ENCODE results near the gene PTPRCAP.
A peak's percentile ranks its signal among the peaks of the same experiment; 100 is the strongest.
"Not testable (repeated sequence)": the region's sequence is repeated elsewhere in the genome, so short reads cannot be mapped to it uniquely, and the experiment has no call there.

Gene PTPRCAP, protein sequence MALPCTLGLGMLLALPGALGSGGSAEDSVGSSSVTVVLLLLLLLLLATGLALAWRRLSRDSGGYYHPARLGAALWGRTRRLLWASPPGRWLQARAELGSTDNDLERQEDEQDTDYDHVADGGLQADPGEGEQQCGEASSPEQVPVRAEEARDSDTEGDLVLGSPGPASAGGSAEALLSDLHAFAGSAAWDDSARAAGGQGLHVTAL

DNA sequence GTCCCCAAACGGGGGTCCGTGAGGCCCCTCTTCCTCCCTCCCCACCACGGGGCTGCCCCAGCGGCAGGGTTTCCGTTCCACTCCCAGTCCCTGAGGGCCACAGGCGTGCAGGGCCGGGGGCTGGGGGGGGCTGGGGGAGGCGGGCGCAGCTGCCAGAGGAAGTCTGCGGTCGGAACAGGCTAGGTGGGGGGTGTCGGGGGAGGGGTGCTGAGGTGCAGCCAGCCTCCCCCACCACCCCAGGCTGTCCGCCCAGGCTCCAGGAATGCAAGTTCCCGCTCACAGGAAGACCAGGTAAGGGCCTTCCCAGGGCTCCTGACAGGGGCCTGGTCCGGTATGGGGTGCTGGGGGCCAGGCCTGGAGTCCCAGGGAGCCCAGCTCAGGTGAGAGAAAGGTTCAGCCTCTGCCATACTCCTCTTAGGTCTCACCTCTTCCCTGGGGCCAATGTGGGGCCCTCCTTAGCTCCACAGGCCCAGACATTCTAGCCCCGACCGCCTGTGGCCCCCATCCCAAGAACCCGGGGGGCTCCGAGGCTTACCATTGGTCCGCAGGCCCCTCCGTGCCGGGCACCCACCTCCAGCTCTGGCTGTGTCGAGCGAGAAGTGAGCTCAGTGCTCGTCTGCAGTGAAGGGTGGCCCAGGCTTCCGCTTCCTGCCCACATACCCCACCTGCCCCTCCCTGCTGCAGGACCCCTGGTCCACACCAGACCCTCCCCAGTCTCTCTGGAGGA is at the start of gene PTPRCAP:
TSS of gene PTPRCAP (minus strand) at position 601 of the 727 bp plus-strand sequence. CDS start at position 538, 63 bp downstream.
- DNase-seq (ENCODE audit: low spot score in 2 of 2) = no peak
- H3K9me3 ChIP-seq = no peaks in the 10 kb centered on the region
- no peak within 1 kb of the TSS for H3K4me3 ChIP-seq
- H3K4me1 ChIP-seq = no peaks in the 10 kb centered on the region
- no peaks in the 10 kb centered on the region for H3K27me3 ChIP-seq (ENCODE audit: low read depth)
- in situ Hi-C loops (cut with MboI; ENCODE audit: low sequenced_read_pairs) = no loop called here
- peaks cover 65% of the 10 kb centered on the region for H3K36me3 ChIP-seq (replicated peaks)

DNA sequence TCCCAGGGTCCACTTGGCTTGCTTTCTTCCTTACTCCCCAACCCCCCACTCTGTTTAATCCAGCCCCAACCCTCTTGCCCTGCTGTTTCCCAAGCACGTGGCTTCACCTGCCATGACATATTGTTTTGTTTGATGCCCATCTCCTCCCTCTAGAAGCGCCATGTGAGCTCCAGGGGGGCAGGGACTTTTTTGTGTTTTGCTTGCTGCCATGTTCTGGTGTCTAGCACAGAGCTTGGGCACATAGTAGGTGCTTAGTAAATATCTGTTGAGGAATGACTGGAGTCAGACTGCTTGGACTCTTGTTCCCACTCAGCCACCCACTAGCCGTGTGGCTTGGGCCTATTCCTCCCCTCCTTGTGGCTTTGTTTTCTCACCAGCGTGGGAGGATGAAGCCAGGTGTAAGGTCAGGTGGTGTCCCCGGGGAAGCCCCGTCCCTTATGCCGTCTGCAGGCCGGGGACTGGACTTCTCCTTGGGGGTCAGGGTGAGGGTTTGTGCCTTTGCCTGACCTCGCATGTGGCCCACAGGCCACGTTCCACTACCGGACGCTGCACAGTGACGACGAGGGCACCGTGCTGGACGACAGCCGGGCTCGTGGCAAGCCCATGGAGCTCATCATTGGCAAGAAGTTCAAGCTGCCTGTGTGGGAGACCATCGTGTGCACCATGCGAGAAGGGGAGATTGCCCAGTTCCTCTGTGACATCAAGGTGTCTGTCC is 49.2 kb upstream of the PTPRCAP start:
- Histone ChIP-seq H3K4me1 (peaks cover 15% of the 10 kb centered on the region), H3K36me3 (replicated peaks) (peaks cover 14% of the 10 kb centered on the region), H3K9me3 (no peaks in the 10 kb centered on the region), H3K4me3 (no peak overlapping the region), H3K27me3 (ENCODE audit: low read depth) (no peaks in the 10 kb centered on the region)
- DNase-seq (ENCODE audit: low spot score in 2 of 2) = no peak
- in situ Hi-C loops (cut with MboI; ENCODE audit: low sequenced_read_pairs) = no loop called here

DNA sequence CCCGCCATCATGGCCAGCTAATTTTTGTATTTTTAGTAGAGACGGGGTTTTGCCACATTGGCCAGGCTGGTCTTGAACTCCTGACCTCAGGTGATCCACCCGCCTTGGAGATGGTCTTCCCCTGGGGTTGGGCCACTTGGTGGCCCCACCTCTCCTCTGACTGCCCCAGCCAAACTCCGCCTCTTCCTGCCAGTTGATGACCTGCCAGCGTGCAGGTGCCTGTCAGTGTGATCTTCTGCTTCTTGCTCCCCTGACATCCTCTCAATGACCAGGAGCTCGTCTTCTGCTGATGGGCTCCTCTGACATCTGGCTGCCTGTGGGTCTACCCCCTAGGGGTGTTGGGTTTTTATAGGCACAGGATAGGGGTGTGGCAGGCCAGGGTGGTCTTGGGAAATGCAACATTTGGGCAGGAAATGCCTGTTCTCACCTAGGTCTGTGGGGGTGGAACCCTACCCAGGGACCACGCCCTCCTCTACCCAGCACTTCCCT is 48.4 kb upstream of the PTPRCAP start:
- H3K27me3 ChIP-seq (ENCODE audit: low read depth); H3K9me3 ChIP-seq; in situ Hi-C loops (cut with MboI; ENCODE audit: low sequenced_read_pairs); H3K4me3 ChIP-seq; DNase-seq (ENCODE audit: low spot score in 2 of 2): not testable (repeated sequence)
- Histone ChIP-seq H3K36me3 (replicated peaks) (peaks cover 12% of the 10 kb centered on the region), H3K4me1 (peaks cover 15% of the 10 kb centered on the region)

DNA sequence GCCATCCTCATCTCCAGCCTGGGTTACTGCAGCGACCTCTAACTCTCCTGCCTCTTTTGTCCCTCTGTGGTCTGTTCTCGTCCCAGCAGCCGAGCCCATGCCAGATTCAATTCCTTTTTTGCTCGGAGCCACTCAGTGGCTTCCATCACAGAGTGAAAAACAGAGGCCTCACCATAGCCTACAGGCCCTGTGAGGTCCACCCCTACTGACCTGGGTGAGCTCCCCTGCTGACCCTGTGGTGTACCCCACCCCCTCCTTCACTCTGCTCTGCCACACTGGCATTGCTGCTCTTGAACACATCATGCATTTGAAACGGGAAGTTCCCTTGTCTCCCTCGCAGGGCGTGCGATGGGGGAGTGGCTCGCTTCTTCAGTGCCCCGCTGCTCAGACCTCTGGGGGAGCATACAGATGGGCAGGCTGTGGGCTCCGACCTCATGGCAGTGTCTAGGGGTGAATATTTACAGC is 47.4 kb upstream of the PTPRCAP start:
- Histone ChIP-seq H3K27me3 (ENCODE audit: low read depth) (no peaks in the 10 kb centered on the region), H3K9me3 (no peaks in the 10 kb centered on the region), H3K36me3 (replicated peaks) (peaks cover 3% of the 10 kb centered on the region), H3K4me1 (peaks cover 15% of the 10 kb centered on the region), H3K4me3 (no peak overlapping the region)
- in situ Hi-C loops (cut with MboI; ENCODE audit: low sequenced_read_pairs) = no loop called here
- no peak for DNase-seq (ENCODE audit: low spot score in 2 of 2)

DNA sequence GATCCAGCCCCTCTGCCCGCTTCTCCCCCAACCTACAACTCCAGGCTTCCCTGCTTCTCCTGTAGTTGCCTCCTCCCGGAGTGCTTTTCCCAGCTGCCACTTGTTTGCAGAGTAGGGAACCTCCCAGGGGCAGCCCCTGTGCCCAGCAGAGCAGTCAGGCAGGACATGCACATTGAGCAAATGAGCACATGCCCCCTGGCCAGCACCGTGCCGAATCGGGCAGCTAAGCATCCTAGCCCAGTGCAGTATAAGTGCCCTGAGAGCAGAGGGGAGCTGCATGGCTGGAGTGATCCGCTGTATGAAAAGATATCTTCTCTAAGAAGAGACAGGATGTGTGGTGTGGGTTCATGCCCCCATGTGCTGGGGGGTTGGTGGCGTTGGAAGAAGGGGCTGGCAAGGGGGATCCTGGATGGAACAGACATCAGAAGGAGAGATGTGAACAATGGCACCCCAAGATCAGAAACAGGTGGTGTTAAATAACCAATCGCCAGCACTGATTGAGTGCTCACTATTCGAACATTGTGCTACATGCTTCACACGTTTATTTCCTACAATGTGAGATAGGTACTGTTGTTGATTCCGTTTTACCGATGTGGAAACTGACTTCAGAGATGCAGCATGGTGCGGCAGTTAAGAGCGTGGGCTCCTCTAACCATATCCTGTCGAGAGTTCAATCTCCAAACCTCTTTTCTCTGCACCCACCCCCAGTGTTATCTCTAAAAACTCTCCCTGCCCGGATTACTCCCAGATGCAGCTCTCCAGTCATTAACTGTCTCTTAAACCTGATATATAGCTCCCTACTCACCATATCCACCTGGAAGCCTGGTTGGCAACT is 46.6 kb upstream of the PTPRCAP start:
- Histone ChIP-seq H3K36me3 (replicated peaks) (no peaks in the 10 kb centered on the region; the same call in none of the 2 replicates), H3K4me1 (peaks cover 15% of the 10 kb centered on the region), H3K4me3 (0 out of 2 replicates have a peak overlapping the region, but pooled peaks have one; percentile 39), H3K27me3 (ENCODE audit: low read depth) (no peaks in the 10 kb centered on the region), H3K9me3 (no peaks in the 10 kb centered on the region)
- DNase-seq (ENCODE audit: low spot score in 2 of 2) = no peak
- in situ Hi-C loops (cut with MboI; ENCODE audit: low sequenced_read_pairs) = no loop called here

DNA sequence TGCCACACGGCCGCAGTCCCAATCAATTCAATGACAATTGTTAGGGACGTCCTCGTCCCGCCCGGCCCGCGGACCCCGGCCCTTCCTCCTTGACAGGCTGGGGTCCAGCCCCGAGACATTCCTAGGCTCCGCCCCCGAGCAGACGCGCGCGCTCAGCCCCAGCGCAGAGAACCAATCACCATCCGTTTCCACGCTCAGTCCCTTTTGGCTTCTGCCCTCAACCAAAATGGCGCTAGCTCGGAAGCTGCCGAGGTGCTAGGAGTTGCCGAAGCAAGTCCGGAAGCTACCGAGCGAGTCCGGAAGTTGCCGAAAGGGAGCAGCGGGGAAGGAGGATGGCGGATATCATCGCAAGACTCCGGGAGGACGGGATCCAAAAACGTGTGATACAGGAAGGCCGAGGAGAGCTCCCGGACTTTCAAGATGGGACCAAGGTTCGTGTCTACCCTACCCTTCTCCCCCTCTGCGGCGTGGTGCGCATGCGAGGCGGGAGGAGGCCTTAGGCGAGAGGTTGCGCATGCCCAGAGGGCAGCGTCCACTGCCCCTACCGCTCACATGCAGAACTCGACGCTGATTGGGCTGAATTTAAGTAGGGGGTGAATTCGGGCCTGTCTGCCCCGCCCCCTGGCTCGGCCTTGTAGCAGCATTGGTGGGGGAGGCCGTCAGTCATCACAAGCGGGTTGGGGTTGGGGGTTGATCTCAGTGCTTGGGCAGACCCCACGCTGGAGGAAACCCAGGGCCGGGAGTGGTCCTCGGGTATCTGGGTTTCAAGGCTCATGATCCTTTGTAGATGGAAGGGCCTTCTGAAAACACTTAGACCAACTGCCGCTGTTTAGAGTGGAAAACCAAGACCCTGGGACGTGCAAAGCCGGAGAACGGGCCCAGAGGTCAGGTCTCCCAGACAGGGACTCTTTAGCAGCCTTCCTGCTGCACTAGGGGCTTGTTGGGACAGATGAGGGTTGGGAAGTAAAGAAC is 45.6 kb upstream of the PTPRCAP start, which contains the start of gene AIP:
TSS of gene AIP (plus strand) at position 200 of the 972 bp plus-strand sequence. CDS start at position 333, 133 bp downstream.
- Histone ChIP-seq H3K4me1 (peaks cover 15% of the 10 kb centered on the region), H3K27me3 (ENCODE audit: low read depth) (no peaks in the 10 kb centered on the region), H3K9me3 (no peaks in the 10 kb centered on the region), H3K36me3 (replicated peaks) (no peaks in the 10 kb centered on the region; the same call in 1 of the 2 replicates), H3K4me3 (peak within 1 kb of the TSS; percentile 39)
- in situ Hi-C loops (cut with MboI; ENCODE audit: low sequenced_read_pairs) = no loop called here
- peak; percentile 98 to 99 for DNase-seq (ENCODE audit: low spot score in 2 of 2)

DNA sequence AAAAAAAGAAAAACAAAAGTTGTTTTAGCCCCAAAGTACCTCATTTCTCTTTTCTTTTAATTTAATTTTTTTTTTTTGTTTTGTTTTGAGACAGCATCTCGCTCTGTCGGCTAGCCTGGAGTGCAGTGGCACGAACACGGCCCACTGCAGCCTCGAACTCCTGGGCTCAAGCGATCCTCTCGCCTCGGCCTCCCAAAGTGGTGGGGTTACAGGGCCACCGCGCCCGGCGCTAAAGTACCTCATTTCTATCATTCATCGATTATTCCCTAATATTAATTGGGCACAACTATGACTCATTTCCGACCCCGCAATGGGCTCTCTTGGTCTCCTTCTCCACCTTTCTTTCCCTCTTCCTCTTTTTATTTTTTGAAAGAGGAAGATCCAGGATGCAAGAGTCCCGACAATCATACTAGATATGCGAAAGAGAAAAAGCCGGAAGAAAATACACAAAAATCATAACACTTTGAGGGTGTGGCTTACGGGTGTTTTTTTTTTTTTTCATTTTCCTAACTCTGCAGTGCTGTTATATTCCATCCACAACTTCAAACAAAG is 44.9 kb upstream of the PTPRCAP start:
- in situ Hi-C loops (cut with MboI; ENCODE audit: low sequenced_read_pairs) = no loop called here
- H3K27me3 ChIP-seq (ENCODE audit: low read depth) = no peaks in the 10 kb centered on the region
- H3K9me3 ChIP-seq = no peaks in the 10 kb centered on the region
- H3K4me1 ChIP-seq = peaks cover 15% of the 10 kb centered on the region
- H3K4me3 ChIP-seq = peak overlapping the region; percentile 39
- H3K36me3 ChIP-seq (replicated peaks) = no peaks in the 10 kb centered on the region; the same call in 1 of the 2 replicates
- DNase-seq (ENCODE audit: low spot score in 2 of 2) = no peak

DNA sequence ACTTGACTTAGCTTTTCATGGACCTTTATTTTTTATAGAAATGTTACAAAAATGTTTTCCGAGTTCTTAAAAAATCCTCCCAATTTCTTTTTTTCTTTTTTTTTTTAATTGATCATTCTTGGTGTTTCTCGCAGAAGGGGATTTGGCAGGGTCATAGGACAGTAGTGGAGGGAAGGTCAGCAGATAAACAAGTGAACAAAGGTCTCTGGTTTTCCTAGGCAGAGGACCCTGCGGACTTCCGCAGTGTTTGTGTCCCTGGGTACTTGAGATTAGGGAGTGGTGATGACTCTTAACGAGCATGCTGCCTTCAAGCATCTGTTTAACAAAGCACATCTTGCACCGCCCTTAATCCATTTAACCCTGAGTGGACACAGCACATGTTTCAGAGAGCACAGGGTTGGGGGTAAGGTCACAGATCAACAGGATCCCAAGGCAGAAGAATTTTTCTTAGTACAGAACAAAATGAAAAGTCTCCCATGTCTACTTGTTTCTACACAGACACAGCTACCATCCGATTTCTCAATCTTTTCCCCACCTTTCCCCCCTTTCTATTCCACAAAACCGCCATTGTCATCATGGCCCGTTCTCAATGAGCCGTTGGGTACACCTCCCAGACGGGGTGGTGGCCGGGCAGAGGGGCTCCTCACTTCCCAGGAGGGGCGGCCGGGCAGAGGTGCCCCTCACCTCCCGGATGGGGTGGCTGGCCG is 40.0 kb upstream of the PTPRCAP start:
- H3K4me3 ChIP-seq; DNase-seq (ENCODE audit: low spot score in 2 of 2); H3K4me1 ChIP-seq; H3K9me3 ChIP-seq; in situ Hi-C loops (cut with MboI; ENCODE audit: low sequenced_read_pairs); H3K36me3 ChIP-seq (replicated peaks); H3K27me3 ChIP-seq (ENCODE audit: low read depth): not testable (repeated sequence)

DNA sequence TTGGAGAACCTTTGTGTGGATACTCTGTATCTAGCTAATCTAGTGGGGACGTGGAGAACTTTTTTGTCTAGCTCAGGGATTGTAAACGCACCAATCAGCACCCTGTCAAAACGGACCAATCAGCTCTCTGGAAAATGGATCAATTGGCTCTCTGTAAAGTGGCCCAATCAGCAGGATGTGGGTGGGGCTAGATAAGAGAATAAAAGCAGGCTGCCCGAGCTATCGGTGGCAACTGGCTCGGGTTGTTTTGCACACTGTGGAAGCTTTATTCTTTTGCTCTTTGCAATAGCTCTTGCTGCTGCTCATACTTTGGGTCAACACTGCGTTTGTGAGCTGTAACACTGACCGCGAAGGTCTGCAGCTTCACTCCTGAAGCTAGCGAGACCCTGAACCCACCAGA is 39.2 kb upstream of the PTPRCAP start:
- H3K27me3 ChIP-seq (ENCODE audit: low read depth); H3K4me1 ChIP-seq; in situ Hi-C loops (cut with MboI; ENCODE audit: low sequenced_read_pairs); DNase-seq (ENCODE audit: low spot score in 2 of 2); H3K9me3 ChIP-seq; H3K36me3 ChIP-seq (replicated peaks); H3K4me3 ChIP-seq: not testable (repeated sequence)

DNA sequence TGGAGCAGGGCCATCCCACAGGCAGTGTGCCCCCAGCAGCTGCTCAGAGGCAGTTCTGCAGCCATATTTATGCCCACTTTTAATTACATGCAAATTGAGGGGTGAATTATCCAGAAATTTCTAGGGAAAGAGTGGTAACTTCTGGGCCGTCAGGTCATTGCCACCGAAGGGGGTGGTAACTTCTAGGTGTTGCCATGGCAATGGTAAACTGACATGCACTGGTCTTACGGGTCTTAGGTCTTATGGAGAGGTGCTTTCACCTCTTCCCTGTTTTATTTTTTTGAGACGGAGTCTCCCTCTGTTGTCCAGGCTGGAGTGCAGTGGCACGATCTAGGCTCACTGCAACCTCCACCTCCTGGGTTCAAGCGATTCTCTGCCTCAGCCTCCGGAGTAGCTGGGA is 35.4 kb upstream of the PTPRCAP start:
- H3K9me3 ChIP-seq = no peaks in the 10 kb centered on the region; the same call in 1 of the 2 replicates
- peaks cover 5% of the 10 kb centered on the region for H3K4me1 ChIP-seq
- H3K4me3 ChIP-seq = no peak overlapping the region
- no peaks in the 10 kb centered on the region for H3K36me3 ChIP-seq (replicated peaks)
- no peak for DNase-seq (ENCODE audit: low spot score in 2 of 2)
- no peaks in the 10 kb centered on the region for H3K27me3 ChIP-seq (ENCODE audit: low read depth)
- in situ Hi-C loops (cut with MboI; ENCODE audit: low sequenced_read_pairs) = no loop called here

DNA sequence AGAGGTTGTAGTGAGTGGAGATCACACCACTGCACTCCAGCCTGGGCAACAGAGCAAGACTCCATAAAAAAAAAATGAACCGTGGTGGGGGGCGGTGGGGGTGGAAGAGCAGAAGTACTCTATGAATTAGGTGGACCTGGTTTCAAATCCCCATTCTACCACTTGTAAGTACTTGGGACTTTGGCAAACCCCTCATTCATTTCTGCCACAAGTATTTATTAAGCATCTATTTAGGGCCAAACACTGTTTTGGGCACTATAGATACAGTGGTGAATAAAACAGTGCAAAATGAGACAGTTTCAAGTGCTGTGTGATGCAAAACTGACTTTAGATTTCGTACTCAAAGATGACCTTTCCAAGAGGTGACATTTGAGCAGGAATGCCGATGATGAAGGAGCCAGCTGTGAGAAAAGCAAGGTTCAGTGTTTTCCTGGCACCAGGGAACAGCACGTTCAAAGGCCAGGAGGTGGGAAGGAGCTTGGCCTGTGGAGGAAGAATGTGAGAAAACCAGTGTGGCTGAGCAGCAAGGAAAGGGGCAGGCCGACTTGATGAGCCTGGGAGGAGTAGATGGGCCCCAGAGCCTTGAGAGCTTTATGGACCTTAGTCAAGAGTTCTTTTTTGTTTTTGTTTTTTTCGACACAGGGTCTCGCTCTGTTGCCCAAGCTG is 33.0 kb upstream of the PTPRCAP start:
- Histone ChIP-seq H3K4me3 (no peak overlapping the region), H3K9me3 (no peaks in the 10 kb centered on the region), H3K4me1 (peaks cover 5% of the 10 kb centered on the region), H3K36me3 (replicated peaks) (no peaks in the 10 kb centered on the region), H3K27me3 (ENCODE audit: low read depth) (no peaks in the 10 kb centered on the region)
- DNase-seq (ENCODE audit: low spot score in 2 of 2) = no peak
- in situ Hi-C loops (cut with MboI; ENCODE audit: low sequenced_read_pairs) = no loop called here
